ENCODE data around the gene ASCC2.

GRCh38 chr22:29887358-29887757 lies 49.3 kb upstream of the ASCC2 start:
- TF ChIP-seq, protein P1, sequence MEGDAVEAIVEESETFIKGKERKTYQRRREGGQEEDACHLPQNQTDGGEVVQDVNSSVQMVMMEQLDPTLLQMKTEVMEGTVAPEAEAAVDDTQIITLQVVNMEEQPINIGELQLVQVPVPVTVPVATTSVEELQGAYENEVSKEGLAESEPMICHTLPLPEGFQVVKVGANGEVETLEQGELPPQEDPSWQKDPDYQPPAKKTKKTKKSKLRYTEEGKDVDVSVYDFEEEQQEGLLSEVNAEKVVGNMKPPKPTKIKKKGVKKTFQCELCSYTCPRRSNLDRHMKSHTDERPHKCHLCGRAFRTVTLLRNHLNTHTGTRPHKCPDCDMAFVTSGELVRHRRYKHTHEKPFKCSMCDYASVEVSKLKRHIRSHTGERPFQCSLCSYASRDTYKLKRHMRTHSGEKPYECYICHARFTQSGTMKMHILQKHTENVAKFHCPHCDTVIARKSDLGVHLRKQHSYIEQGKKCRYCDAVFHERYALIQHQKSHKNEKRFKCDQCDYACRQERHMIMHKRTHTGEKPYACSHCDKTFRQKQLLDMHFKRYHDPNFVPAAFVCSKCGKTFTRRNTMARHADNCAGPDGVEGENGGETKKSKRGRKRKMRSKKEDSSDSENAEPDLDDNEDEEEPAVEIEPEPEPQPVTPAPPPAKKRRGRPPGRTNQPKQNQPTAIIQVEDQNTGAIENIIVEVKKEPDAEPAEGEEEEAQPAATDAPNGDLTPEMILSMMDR (IDR thresholded peaks at IDR 0.05 in 4 of 5, conservative IDR thresholded peaks at IDR 0.05 in 1 of 5): no peak
- no peak for TF ChIP-seq POLR2A (IDR thresholded peaks at IDR 0.05)

Measured in gastrocnemius medialis (tissue), 4 donors.